NCI-H1694 treated with DMSO at 0.1 percent for 48 hours (cell line): ENCODE measurements around the gene ATF5.
"Not testable (repeated sequence)": the region's sequence is repeated elsewhere in the genome, so short reads cannot be mapped to it uniquely, and the experiment has no call there.

Experiments
- DNase-seq: peaks from one replicate; lab custom pipeline; 2025; lab: John Stamatoyannopoulos, UW

The ATF5 gene

GRCh38 chr19:49949742-49950589 lies 21.0 kb downstream of the ATF5 start:
- no peak for DNase-seq

GRCh38 chr19:49950590-49950948 lies 21.6 kb downstream of the ATF5 start:
- no peak for DNase-seq

DNA sequence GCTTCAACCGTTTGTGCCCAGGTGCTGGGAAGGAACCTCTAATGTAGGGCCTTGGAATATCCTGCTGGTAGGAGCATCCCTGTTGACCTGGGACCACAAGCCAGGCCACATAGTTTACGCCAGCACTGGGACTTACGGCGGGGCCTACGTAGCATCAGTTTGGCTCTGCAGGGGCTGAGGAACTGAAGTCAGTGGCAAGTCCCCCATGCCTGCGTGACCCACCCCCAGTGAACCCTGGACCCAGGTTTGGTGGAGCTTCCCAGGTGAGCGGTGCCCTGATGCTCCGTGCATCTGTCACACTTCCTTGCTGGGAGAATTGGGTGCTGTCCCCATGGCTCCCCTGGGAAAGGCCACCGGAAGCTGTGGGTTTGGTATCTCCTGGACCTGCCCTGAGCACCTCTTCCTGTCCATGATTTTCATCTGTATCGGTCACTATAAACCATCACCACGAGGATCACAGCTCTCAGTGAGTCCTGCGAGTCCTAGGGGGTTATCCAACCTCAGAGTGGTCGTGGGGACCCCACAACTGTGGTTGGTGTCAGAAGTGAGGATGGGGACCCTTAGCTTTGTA lies 22.0 kb downstream of the ATF5 start:
- DNase-seq = no peak

DNA sequence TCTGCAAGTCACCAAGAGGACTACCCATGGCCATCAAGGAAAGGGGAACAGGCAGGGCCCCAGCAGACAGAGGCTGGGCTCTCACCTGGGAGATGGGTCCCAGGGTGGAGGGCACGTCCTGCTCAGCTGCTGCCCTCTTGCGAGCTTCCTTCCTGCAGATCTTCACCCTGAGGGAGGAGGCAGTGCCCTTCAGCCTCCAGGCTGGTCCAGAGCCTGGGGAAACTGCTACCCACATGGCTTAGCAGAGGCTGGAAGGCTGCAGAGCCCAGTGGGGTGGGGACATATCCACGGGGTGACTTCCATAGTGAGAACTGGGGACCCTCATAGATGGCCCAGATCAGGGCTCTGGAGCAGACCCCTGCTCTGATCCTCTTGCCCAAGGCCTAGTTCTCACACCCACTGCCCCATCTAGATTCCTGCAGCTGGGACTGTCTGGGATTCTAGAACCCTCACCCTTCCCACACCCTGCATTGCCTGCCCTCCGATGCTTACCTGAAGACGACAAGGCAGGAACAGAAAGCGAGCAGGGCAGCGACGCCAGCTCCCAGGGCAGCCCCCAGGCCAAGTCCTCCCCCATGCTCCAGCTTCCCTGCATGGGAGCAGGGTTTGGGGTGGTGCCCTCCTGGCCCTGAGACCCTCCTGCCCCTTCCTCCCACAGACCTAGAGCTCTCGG lies 22.9 kb downstream of the ATF5 start:
- no peak for DNase-seq

DNA sequence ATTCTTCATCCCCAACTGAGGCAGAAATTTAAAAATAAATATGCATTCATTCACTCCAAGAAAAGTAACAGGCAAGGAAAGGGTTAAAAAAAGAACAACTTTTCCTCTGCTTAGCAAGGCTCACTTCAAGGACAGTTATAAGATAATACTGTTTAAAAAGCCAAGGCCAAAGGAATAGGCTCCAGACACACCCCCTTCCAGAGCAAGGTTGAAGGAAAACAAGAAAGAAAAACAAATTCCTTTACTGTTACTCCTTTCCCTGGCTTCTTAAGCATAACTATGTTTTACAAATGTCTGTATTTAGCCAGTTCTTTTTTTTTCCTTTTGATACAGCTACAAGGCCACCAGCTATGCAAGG lies 23.5 kb downstream of the ATF5 start:
- no peak for DNase-seq

GRCh38 chr19:49952906-49953305 lies 23.9 kb downstream of the ATF5 start:
- no peak for DNase-seq

GRCh38 chr19:49953416-49953815 lies 24.4 kb downstream of the ATF5 start:
- no peak for DNase-seq

DNA sequence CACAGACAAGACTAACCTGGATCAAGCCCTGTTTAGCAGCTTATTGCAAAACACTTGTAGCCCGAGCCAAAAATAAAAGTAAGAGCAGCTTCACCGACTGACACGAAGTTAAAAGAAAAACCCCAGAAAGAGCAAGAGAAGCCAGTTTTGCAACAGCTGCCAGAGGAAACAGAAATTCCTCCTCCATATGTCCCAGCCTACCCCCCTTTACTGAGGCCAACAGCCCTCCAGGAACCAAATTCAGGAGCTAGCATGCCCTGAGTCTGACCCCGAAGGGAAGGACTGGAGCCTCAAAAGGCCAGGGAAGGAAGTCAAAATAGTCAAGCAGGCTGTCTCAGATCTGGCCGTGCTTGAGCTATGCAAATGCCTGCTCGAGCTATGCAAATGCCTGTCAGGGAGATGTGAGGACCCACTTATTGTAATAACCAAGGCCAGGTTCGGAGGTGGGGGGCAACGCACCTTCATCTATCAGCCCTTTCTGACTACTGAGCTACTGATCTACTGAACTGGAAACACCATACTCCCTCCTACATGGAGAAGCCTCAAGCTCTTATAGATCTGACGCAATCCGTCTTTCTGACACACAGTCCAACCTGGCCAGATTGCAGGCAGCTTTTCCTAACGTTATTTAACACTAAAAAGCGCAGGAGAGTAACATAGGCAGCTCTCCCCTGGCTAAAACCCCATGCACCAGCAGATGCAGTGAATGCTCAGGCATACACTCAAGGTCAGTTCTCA lies 25.3 kb downstream of the ATF5 start:
- no peak for DNase-seq

DNA sequence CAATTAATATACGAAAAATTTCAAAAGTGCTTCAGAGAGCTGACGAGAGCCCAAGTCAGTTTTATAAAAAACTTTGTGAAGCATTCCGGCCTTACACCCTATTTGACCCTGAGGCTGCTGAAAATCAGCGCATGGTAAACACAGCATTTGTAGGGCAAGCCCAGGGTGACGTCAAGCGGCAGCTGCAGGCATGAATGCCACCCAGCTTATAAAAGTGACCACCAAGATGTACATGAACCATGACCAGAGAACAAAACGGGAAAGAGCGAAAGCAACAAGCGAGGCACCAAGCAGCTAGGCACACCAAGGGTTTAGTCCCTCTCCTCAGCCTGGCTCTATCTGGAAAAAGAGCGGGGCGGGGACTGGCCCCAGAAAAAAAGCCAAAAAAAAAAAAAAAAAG lies 25.9 kb downstream of the ATF5 start:
- DNase-seq = no peak

- DNase-seq = no peak
Observed at GRCh38 chr19:49956115-49956495, 27.1 kb downstream of the ATF5 start.

DNA sequence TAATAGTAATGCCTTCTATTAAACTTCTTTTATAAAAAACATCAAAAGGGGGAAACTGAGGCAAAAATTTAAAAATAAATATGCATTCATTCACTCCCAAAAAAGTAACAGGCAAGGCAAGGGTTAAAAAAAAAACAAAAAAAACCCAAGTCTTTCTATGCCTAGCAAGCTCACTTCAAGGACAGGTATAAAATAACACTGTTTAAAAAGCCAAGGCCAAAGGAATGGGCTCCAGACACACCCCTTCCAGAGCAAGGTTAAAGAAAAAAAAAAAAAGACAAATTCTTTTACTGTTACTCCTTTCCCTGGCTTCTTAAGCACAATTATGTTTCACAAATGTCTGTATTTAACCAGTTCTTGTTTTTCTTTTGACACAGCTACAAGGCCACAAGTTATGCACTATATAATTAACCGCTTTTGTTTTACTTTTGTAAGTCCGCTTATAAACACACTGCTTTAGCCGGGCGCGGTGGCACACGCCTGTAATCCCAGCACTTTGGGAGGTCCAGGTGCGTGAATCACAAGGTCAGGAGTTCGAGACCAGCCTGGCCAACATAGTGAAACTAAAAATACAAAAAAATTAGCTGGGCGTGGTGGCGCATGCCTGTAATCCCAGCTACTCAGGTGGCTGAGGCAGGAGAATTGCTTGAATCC lies 28.4 kb downstream of the ATF5 start:
- no peak for DNase-seq

GRCh38 chr19:49958144-49958543 lies 29.1 kb downstream of the ATF5 start:
- DNase-seq = not testable (repeated sequence)

GRCh38 chr19:49958596-49958995 lies 29.6 kb downstream of the ATF5 start:
- DNase-seq = not testable (repeated sequence)

DNA sequence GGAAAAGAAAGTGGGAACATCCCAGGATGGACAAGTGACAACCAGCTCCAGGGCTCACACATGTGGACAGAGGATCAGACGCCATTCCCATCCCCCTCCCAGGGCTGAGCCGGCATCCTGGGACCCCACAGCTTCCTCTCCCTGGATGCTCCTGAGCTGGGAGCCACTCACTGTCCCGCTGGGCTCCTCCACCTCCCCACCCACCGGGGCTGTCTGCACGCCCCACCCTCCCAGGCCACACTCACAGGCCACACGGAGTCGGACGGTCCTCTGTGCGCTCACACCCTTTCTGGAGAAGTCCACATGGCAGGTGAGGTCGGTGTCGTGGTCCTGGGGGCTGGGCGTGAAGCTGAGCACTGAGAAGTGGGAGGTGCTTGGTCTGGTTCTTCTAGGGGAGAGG lies 30.9 kb downstream of the ATF5 start:
- DNase-seq = not testable (repeated sequence)

DNA sequence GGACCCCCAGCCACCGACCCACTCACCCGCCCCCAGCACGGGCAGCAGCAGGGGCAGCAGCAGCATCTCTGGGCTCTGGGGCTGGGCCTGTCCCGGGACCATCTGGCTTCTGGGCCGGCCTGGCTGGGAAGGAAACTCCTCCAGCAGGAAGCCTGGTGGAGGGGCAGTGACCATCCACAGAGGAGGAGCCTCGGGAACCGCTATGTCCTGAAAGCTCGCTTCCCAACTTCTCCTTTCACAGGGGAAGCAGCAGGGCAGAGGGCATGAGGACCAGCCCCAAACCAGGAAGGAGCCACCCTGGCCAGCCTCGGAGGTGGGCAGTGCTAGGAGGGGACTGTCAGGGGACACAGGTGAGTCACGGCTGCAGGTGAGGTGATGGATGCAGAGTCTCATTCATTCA lies 32.0 kb downstream of the ATF5 start, which contains the start of gene SIGLEC11:
TSS of gene SIGLEC11 (minus strand) at position 193 of the 400 bp plus-strand sequence. CDS start at position 102, 91 bp downstream.
- not testable (repeated sequence) for DNase-seq

GRCh38 chr19:49968279-49968922 lies 39.4 kb downstream of the ATF5 start:
- DNase-seq = no peak

GRCh38 chr19:49969355-49969754 lies 40.4 kb downstream of the ATF5 start:
- not testable (repeated sequence) for DNase-seq

DNA sequence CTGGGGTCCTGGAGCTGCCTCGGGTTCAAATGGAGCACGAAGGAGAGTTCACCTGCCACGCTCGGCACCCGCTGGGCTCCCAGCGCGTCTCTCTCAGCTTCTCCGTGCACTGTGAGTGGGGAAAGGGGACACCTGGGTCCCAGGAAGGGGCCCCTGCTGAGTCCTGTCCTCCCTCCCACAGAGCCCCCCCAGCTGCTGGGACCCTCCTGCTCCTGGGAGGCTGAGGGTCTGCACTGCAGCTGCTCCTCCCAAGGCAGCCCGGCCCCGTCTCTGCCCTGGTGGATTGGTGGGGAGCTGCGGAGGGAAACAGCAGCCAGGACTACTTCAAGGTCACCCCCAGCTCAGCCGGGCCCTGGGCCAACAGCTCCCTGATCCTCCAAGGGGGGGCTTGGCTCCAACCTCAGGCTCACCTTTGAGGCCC lies 43.0 kb downstream of the ATF5 start:
- DNase-seq = no peak

GRCh38 chr19:49972841-49973240 lies 43.8 kb downstream of the ATF5 start:
- DNase-seq = no peak

- DNase-seq = no peak
Observed at GRCh38 chr19:49973987-49974386, 45.0 kb downstream of the ATF5 start.

- no peak for DNase-seq
Observed at GRCh38 chr19:49975051-49975450, 46.0 kb downstream of the ATF5 start.
